IPS-NIHi7 (cell line): ENCODE data around the gene MLKL.

Experiments used
- DNase-seq: peaks from one replicate; pipeline ENCODE4 v3.0.0; 2012; ENCODE audit warnings: mixed read lengths; ENCODE audit errors: extremely low spot score

The MLKL gene

GRCh38 chr16:74650966-74651567 lies 49.6 kb downstream of the MLKL start:
- DNase-seq, result no peak

GRCh38 chr16:74649839-74650504 lies 50.7 kb downstream of the MLKL start:
- no peak for DNase-seq

GRCh38 chr16:74641969-74642368 lies 58.7 kb downstream of the MLKL start:
- no peak for DNase-seq

GRCh38 chr16:74637742-74638453 lies 62.8 kb downstream of the MLKL start:
- DNase-seq, result no peak

GRCh38 chr16:74635303-74635702 lies 65.4 kb downstream of the MLKL start:
- DNase-seq, result no peak

GRCh38 chr16:74633686-74634085 lies 67.0 kb downstream of the MLKL start:
- DNase-seq, result no peak

- no peak for DNase-seq
Observed at GRCh38 chr16:74627506-74628220, 73.0 kb downstream of the MLKL start.

GRCh38 chr16:74626741-74627416 lies 73.8 kb downstream of the MLKL start:
- no peak for DNase-seq

GRCh38 chr16:74625500-74626350 lies 74.9 kb downstream of the MLKL start:
- no peak for DNase-seq

GRCh38 chr16:74623839-74624235 lies 76.8 kb downstream of the MLKL start:
- DNase-seq, result no peak

GRCh38 chr16:74623214-74623838 lies 77.3 kb downstream of the MLKL start:
- peak; percentile 44 for DNase-seq

GRCh38 chr16:74622005-74622404 lies 78.7 kb downstream of the MLKL start:
- DNase-seq, result no peak
